ENCODE data around the gene TSC2.
A peak's percentile ranks its signal among the peaks of the same experiment; 100 is the strongest.
"Not testable (repeated sequence)": the region's sequence is repeated elsewhere in the genome, so short reads cannot be mapped to it uniquely, and the experiment has no call there.

The TSC2 gene

GRCh38 chr16:2125609-2126008 lies 77.8 kb downstream of the TSC2 start:
- DNase-seq, result not testable (repeated sequence)

GRCh38 chr16:2126161-2126743 lies 78.5 kb downstream of the TSC2 start:
- not testable (repeated sequence) for DNase-seq

GRCh38 chr16:2126928-2127556 lies 79.3 kb downstream of the TSC2 start:
- DNase-seq, result not testable (repeated sequence)

DNA sequence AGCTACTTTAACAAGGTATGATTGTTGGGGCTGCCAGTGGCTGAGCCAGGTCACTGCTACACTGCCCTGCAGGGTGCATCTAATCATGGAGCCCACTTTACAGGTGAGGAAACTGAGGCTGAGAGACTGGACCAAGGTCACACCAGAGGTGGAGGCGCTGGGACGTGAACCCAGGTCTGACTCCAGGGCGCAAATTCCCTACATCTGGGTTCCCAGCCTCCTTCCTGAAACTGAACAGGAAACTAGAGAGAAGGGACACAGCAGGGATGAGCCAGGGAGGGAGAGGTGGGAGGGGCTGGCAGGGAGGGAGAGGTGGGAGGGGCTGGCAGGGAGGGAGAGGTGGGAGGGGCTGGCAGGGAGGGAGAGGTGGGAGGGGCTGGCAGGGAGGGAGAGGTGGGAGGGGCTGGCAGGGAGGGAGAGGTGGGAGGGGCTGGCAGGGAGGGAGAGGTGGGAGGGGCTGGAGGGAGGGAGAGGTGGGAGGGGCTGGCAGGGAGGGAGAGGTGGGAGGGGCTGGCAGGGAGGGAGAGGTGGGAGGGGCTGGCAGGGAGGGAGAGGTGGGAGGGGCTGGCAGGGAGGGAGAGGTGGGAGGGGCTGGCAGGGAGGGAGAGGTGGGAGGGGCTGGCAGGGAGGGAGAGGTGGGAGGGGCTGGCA lies 80.0 kb downstream of the TSC2 start:
- not testable (repeated sequence) for DNase-seq

- not testable (repeated sequence) for DNase-seq
Measured at GRCh38 chr16:2129251-2129650, 81.5 kb downstream of the TSC2 start.

DNA sequence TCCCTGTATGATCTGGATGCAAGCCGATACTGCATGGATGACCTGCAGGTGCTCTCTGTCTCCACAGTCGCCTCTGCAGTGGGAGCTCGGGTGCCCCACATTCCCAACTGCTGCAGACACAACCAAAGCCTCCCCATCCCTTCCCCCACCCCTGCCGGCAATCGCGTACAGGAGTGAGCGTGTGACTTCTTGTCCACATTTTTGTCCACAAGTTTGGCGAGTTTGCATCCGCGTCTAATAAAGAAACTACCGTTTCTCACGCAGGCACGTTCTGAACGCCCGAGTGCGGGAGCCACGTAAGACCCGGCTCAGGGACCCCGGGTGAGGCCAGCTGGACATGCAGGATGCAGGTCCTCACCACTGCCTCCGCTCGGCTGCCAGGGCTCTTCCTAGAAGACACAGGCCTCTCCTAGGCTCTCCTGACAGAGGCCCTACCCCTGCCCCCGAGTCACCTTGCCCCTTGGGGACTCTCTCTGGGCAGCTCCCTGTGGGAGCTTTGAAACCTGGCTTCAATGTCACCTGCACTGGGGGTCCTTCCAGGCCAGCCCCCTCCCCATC lies 82.2 kb downstream of the TSC2 start:
- DNase-seq, result not testable (repeated sequence)

DNA sequence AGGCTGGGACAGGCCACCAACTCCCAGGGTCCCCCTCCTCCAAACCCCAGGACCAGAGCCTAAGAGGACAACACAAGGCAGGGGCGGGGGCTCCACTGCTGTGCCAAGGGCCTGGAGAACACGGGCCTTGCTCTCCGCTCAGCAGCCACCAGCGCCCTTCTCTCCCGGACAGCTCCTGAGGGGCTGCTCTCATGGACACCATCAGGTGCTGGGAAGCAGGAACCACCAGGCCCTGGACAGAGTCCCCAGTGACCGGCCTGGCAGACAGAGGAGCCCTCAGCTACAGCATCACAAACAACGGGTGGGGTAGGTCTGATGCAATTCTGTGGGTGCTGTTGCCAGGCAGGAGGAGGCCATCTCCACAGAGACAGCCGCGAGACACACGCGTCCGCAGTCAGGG lies 86.0 kb downstream of the TSC2 start:
- DNase-seq, result not testable (repeated sequence)

DNA sequence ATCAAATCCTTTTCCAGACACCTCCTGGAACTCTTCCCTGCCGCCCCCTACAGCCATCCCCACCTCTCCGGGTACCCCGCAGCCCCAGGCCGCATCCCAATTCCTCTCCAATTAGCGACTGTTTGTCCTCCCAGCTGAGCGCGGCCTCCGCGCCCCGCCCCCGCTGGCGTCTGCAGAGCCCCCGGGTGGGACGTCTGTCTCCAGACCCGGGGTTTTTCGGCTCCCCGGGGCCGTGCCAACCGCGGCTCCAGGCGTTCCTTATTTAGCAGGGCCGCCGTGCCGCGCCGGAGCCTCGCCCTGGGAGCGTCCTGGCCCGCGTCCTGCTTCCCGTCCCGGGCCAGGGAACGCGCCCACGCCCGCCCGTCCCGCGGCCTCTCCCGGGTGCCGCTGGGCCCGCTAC lies 87.3 kb downstream of the TSC2 start:
- not testable (repeated sequence) for DNase-seq

DNA sequence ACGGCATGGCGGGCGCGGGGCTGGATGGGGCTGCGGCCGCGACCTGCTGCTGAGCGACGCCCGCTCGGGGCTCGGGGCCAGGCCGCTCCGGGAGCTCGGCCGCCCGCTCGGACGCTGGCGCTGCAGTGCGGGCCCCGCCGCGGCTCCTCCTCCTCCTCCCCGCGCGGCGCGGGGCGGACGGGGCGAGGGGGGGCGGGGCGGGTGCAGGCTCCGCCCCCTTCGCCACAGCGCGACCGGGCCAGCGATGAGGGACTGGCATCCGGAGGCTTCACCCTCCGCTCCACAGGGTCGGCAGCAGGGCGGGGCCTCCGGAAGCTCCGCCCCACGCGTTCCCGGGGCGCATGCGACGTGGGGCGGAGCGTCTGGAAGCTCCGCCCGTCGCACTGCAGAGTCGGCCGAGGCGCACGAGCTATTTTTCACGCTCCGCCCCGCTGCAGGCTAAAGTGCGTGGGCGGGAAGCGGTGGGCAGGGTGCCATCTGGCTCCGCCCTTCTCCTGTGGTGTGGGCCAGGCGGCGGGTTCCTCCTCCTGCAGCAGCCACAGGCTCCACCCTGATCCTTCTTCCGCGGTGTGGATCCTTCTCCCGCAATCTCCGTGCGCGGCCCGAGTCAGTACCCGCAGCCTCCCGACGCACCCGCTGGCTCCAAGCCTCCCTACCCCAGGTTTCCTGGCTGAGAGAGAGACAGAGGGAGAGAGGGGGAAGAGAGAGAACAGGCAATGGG lies 88.1 kb downstream of the TSC2 start, which contains the start of gene PKD1:
Gene PKD1, minus strand, starts transcription at position 129 of the 721 bp plus-strand sequence. CDS start 209 bp downstream, outside the sequence.
- DNase-seq, result peak; percentile 100

All from activated CD4-positive, CD25-positive, alpha-beta regulatory T cell treated with anti-CD3 and anti-CD28 coated beads, Interleukin-2, amount 50 U/mL, for 72 hours (primary cell).